ENCODE data around the gene ARHGEF11.

The ARHGEF11 gene

DNA sequence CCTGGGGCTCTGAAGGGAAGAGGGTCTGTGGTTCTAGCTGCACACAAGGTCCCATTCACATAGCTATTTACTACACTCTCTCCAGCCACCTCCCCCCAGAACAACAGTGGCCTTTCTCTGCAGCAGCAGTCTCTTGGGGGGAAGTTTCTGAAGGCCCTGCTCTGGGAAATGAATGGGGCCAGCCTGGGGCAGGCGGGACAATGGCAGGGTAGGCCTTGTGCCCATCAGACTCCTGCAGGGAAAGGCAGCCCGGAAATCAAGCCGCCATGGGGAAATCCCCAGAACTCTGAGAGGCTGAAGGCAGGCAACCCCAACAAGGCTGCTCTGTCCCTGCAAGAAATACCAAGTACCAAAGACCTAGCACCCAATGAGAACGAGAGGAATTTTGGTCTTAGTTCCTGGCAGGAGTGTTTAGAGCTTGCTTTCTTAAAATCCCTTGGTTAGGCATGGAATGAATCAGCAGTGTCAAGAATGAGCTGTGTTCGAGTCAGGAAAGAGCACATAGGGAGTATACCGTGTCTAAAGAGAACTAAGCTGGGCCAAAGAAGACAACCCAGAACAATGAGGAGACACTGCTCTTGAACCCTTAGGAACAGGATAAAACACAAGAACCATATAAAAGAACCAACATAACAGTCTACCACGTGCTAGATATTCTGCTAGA is 11.3 kb downstream of the ARHGEF11 start:
- no peak overlapping the region for H3K4me3 Mint-ChIP-seq
- H3K4me1 Mint-ChIP-seq (ENCODE audit: low read depth): no peaks in the 10 kb centered on the region
- H3K36me3 Mint-ChIP-seq (ENCODE audit: low read depth): no peaks in the 10 kb centered on the region
- no peaks in the 10 kb centered on the region for H3K9me3 Mint-ChIP-seq
- H3K27ac Mint-ChIP-seq: no peak overlapping the region
- H3K27me3 Mint-ChIP-seq (ENCODE audit: low read depth): peaks cover 38% of the 10 kb centered on the region
- no peak for DNase-seq (ENCODE audit: low spot score)

DNA sequence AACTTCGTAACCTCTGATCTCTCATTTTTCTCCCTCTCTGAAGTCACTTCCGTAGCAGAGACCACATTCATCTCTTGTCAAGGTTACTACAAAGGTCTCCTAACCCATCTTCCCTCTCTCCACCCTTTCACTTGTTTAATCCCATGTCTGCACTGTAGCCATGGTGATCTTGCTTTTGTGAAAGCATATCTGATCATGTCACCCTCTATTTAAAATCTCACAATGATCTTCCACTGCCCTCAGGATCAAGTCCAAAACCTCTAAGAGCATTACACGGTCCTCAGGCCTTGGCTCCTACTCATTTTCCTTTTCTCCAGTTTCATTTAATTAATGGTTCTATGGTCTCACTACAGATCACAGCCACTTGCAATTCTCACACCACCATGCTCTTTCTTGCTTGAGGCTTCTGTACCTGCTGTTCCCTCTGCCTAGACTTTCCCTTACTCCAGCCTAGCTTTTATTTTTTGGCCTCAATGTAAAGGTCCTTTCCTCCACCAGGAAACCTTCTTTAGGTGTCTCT is 12.1 kb downstream of the ARHGEF11 start:
- Mint-ChIP-seq H3K36me3 (ENCODE audit: low read depth) (no peaks in the 10 kb centered on the region), H3K4me3 (no peak overlapping the region), H3K9me3 (no peaks in the 10 kb centered on the region), H3K4me1 (ENCODE audit: low read depth) (no peaks in the 10 kb centered on the region), H3K27me3 (ENCODE audit: low read depth) (peaks cover 35% of the 10 kb centered on the region), H3K27ac (no peak overlapping the region)
- DNase-seq (ENCODE audit: low spot score): no peak

DNA sequence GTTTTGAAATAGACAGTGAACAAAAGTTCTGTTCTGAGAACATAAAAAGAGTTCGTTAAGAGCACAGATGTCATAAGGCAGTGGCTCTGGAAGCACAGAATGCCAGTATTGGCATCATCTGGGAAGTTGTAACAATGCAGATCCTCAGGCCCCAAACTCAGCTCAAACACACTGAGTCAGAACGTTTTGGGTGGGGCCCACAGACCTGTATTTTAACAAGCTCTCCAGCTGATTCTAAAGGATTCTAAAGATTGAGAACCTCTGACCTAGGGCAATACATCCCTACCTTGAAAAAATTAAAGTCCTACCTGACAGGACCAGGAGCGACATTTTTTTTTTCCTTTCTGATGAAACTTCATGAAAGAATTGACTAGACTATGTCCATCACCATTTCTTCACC is 13.2 kb downstream of the ARHGEF11 start:
- no peaks in the 10 kb centered on the region for H3K36me3 Mint-ChIP-seq (ENCODE audit: low read depth)
- no peaks in the 10 kb centered on the region for H3K4me1 Mint-ChIP-seq (ENCODE audit: low read depth)
- peaks cover 34% of the 10 kb centered on the region for H3K27me3 Mint-ChIP-seq (ENCODE audit: low read depth)
- no peak overlapping the region for H3K4me3 Mint-ChIP-seq
- DNase-seq (ENCODE audit: low spot score): no peak
- H3K27ac Mint-ChIP-seq: no peak overlapping the region
- H3K9me3 Mint-ChIP-seq: no peaks in the 10 kb centered on the region

DNA sequence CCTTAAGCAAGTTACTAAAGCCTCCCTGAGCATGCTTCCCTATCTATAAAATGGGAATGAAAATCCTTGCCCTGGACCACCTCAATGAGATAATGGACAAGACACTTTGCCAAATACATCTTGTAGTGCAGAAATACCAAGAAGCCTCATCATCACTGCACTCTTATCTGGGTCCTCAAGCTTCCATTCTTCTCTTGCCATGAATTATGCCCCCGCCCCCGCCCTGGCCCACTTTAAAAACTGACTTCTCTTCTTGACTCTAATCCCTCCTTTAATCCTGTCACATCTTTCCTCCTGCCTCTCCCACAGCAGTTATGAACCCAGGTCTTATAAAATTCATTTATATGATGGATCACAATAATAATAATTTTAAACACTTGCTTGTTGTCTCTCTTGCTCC is 14.8 kb downstream of the ARHGEF11 start:
- Mint-ChIP-seq H3K27me3 (ENCODE audit: low read depth) (peaks cover 33% of the 10 kb centered on the region), H3K27ac (no peak overlapping the region), H3K9me3 (no peaks in the 10 kb centered on the region), H3K4me1 (ENCODE audit: low read depth) (no peaks in the 10 kb centered on the region), H3K36me3 (ENCODE audit: low read depth) (no peaks in the 10 kb centered on the region), H3K4me3 (no peak overlapping the region)
- no peak for DNase-seq (ENCODE audit: low spot score)

DNA sequence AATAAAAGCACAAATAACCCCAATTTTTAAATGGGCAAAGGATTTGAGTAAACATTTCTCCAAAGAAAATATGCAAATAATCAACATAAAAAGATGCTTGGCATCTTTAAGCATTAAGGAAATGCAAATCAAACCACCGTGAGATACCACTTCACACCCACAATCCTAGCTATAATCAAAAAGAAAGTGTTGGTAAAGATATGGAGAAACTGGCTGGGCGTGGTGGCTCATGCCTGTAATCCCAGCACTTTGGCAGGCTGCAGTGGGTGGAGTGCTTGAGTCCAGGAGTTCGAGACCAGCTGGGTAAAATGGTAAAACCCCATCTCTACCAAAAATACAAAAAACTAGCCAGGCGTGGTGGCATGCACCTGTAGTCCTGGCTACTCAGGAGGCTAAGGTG is 16.9 kb downstream of the ARHGEF11 start:
- Mint-ChIP-seq H3K4me1 (ENCODE audit: low read depth) (no peaks in the 10 kb centered on the region), H3K27me3 (ENCODE audit: low read depth) (peaks cover 36% of the 10 kb centered on the region), H3K4me3 (no peak overlapping the region), H3K9me3 (no peaks in the 10 kb centered on the region), H3K36me3 (ENCODE audit: low read depth) (no peaks in the 10 kb centered on the region), H3K27ac (no peak overlapping the region)
- DNase-seq (ENCODE audit: low spot score): no peak

DNA sequence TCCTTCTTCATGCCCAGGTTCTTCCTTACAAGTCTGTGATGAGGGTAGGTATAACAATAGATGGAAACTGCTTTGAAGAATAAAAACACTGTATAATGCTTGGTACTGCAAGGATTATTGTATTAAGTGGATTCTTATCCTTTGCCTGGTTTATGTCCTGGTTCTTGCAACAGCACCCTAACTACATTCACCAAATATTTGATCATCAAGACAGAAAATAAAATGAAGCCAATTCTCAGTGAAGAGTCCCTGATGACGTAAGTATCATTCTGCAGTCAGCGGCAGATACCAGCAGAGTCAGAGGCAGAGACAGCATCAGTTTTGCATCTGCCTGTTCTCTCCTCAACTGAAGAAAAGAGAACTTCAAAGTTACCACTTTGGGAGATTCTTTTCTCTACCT is 19.7 kb downstream of the ARHGEF11 start:
- Mint-ChIP-seq H3K27ac (no peak overlapping the region), H3K4me3 (no peak overlapping the region), H3K36me3 (ENCODE audit: low read depth) (no peaks in the 10 kb centered on the region), H3K27me3 (ENCODE audit: low read depth) (peaks cover 25% of the 10 kb centered on the region), H3K4me1 (ENCODE audit: low read depth) (no peaks in the 10 kb centered on the region), H3K9me3 (peaks cover 3% of the 10 kb centered on the region)
- no peak for DNase-seq (ENCODE audit: low spot score)

DNA sequence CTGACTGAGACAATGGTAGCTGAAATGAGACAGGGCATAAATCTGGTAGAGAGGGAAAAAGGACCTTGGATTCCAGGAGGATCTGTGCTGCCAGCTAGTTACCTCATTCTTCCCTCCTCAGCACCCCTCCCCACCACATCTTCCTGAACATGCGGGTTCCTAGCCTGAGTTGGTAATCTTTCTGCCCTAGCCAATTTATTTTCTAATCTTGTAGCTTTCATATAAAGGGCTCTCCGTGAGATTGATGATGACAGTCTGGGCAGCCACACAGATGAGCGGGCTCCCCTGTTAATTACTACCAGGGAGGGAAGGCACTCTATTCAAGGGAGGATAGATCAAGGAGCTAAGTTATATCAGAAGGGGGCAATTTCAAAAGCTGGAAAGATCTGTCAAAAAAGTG is 20.2 kb downstream of the ARHGEF11 start:
- H3K4me3 Mint-ChIP-seq: no peak overlapping the region
- H3K27me3 Mint-ChIP-seq (ENCODE audit: low read depth): peaks cover 25% of the 10 kb centered on the region

DNA sequence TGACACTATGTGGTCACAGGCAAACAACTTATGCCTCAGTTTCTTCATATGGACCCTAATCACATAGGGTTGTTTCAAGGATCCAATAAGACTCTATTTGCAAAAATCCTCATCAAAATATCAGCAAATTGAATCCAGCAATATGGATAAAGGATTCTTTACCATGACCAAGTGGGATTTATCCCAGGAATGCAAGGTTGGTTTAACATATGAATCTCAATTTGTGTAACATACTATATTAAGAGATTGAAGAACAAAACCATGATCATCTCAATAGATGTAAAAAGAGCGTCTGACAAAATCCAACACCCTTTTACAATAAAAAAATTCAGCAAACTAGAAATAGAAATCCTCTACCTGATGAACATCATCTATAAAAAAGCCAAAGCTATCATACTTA is 23.9 kb downstream of the ARHGEF11 start:
- H3K9me3 Mint-ChIP-seq: peaks cover 5% of the 10 kb centered on the region
- no peak overlapping the region for H3K4me3 Mint-ChIP-seq
- H3K36me3 Mint-ChIP-seq (ENCODE audit: low read depth): no peaks in the 10 kb centered on the region
- no peak overlapping the region for H3K27ac Mint-ChIP-seq
- H3K27me3 Mint-ChIP-seq (ENCODE audit: low read depth): peaks cover 15% of the 10 kb centered on the region
- H3K4me1 Mint-ChIP-seq (ENCODE audit: low read depth): no peaks in the 10 kb centered on the region
- DNase-seq (ENCODE audit: low spot score): no peak

More for the DNA sequence above, 20.2 kb downstream of the ARHGEF11 start:
- no peak for DNase-seq (ENCODE audit: low spot score)
- H3K9me3 Mint-ChIP-seq: peaks cover 5% of the 10 kb centered on the region
- H3K4me1 Mint-ChIP-seq (ENCODE audit: low read depth): no peaks in the 10 kb centered on the region
- no peak overlapping the region for H3K27ac Mint-ChIP-seq
- no peaks in the 10 kb centered on the region for H3K36me3 Mint-ChIP-seq (ENCODE audit: low read depth)

DNA sequence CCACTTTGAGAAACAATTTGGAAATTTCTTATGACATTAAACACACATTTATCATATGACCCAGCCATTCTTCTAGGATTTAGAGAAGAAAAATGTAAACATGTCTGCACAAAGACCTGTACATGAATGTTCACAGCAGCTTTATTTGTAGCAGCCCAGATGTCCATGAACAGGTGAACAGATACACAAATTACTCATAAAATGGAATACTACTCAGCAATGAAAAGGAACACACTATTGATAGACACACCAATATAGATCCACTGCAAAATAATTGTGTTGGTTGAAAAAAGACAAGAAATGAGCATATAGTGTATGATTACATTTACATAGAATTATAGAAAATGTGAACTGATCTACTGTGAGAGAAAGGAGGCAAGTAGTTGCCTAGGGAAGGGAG is 26.1 kb downstream of the ARHGEF11 start:
- peaks cover 5% of the 10 kb centered on the region for H3K9me3 Mint-ChIP-seq
- no peak overlapping the region for H3K4me3 Mint-ChIP-seq
- peaks cover 9% of the 10 kb centered on the region for H3K27me3 Mint-ChIP-seq (ENCODE audit: low read depth)
- H3K4me1 Mint-ChIP-seq (ENCODE audit: low read depth): no peaks in the 10 kb centered on the region
- H3K36me3 Mint-ChIP-seq (ENCODE audit: low read depth): no peaks in the 10 kb centered on the region
- no peak overlapping the region for H3K27ac Mint-ChIP-seq
- DNase-seq (ENCODE audit: low spot score): no peak

DNA sequence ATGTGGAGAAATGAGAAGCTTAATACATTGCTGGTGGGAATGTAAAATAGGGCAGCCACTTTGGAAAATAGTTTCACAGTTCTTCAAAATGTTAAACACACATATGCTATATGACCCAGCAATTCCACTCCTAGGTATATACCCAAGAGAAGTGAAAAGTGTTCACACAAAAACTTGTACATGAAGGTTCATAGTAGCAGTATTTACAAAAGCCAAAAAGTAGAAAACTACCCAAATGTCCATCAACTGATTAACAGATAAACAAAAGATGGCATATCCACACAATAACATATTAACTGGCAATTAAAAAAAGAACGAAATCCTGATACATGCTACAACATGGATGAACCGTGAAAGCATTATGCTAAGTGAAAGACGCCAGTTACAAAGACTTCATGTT is 33.7 kb downstream of the ARHGEF11 start:
- no peak for DNase-seq (ENCODE audit: low spot score)
- Mint-ChIP-seq H3K27me3 (ENCODE audit: low read depth) (peaks cover 18% of the 10 kb centered on the region), H3K9me3 (no peaks in the 10 kb centered on the region), H3K4me1 (ENCODE audit: low read depth) (no peaks in the 10 kb centered on the region), H3K4me3 (no peak overlapping the region), H3K27ac (no peak overlapping the region), H3K36me3 (ENCODE audit: low read depth) (no peaks in the 10 kb centered on the region)

DNA sequence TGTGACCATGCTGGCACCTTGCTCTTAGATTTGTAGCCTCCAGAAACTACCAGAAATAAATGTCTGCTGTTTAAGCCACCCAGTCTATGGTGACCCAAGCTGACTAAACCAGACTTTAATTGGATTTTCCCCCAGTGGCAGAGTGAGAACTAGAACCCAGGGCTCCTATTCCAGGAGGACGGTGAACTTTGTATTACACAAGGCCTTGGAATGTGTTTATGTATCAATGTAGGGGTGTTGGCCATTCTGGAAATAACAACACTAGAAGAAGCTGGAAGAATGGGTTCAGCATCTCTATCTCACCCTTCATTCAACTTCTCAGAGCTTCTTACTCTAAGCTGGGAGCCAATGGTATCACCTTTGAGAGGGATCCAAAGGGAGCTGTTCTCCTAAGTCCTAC is 37.0 kb downstream of the ARHGEF11 start:
- H3K27ac Mint-ChIP-seq: no peak overlapping the region
- H3K9me3 Mint-ChIP-seq: no peaks in the 10 kb centered on the region
- H3K4me1 Mint-ChIP-seq (ENCODE audit: low read depth): no peaks in the 10 kb centered on the region
- DNase-seq (ENCODE audit: low spot score): no peak
- no peaks in the 10 kb centered on the region for H3K36me3 Mint-ChIP-seq (ENCODE audit: low read depth)
- no peak overlapping the region for H3K4me3 Mint-ChIP-seq
- peaks cover 35% of the 10 kb centered on the region for H3K27me3 Mint-ChIP-seq (ENCODE audit: low read depth)

DNA sequence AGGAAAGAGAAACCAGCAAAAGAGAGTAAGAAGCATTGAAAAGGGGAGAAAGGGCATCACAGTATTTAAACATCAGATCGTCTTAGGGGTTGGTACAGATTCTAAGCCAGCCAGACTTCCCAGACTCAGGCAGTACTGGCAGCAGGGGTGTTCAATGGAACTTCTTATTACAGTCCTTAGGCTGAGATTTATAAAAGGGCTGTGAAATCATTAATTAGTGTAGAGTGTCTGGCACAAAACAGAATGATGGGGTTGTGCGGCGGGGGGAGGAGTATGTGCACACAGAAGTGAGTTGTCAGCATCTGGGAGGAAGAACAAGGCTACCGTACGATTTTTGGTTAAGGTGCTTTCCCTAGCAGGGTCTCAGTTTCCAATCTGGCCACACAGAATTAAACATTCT is 38.2 kb downstream of the ARHGEF11 start:
- H3K4me3 Mint-ChIP-seq: no peak overlapping the region
- H3K4me1 Mint-ChIP-seq (ENCODE audit: low read depth): no peaks in the 10 kb centered on the region
- no peak for DNase-seq (ENCODE audit: low spot score)
- no peaks in the 10 kb centered on the region for H3K9me3 Mint-ChIP-seq
- peaks cover 35% of the 10 kb centered on the region for H3K27me3 Mint-ChIP-seq (ENCODE audit: low read depth)
- H3K36me3 Mint-ChIP-seq (ENCODE audit: low read depth): no peaks in the 10 kb centered on the region
- no peak overlapping the region for H3K27ac Mint-ChIP-seq

DNA sequence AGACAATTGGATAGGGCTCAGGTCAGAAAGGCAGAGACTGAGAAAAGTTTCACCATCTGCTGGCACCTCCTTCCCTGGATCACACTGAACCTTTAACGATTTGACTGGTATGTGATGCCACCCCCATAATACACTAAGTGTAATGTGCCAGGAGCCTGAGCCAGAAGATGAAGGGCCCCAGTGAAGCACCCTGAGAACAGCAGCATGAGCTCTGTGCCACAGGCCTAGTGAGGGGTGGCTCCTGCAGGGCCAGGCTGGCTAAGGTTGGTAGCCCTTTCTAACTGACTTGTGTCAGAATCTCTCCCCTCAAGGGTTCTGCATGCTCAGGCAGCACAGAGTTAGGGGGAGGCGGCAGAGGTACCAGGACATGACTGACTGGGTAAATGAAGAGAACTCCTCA is 38.9 kb downstream of the ARHGEF11 start:
- Mint-ChIP-seq H3K4me3 (no peak overlapping the region), H3K4me1 (ENCODE audit: low read depth) (no peaks in the 10 kb centered on the region), H3K27ac (no peak overlapping the region), H3K9me3 (no peaks in the 10 kb centered on the region), H3K27me3 (ENCODE audit: low read depth) (peaks cover 34% of the 10 kb centered on the region), H3K36me3 (ENCODE audit: low read depth) (no peaks in the 10 kb centered on the region)
- DNase-seq (ENCODE audit: low spot score): no peak

DNA sequence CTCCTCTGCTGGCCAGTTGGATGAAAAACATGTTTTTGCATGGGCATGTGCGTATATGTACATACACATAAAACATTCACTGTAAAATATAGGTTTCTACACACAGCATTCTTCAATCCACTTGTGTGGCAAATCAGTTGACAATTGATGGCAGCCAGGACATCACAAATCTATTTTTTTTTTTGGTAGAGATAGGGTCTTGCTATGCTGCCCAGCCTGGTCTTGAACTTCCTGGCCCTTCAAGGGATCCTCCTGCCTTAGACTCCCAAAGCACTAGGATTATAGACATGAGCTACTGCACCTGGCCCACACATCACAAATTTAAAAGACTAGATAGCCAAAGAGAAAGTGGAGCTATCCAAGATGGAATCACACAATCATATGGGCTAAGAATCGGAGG is 39.6 kb downstream of the ARHGEF11 start:
- peaks cover 29% of the 10 kb centered on the region for H3K27me3 Mint-ChIP-seq (ENCODE audit: low read depth)
- no peaks in the 10 kb centered on the region for H3K9me3 Mint-ChIP-seq

DNA sequence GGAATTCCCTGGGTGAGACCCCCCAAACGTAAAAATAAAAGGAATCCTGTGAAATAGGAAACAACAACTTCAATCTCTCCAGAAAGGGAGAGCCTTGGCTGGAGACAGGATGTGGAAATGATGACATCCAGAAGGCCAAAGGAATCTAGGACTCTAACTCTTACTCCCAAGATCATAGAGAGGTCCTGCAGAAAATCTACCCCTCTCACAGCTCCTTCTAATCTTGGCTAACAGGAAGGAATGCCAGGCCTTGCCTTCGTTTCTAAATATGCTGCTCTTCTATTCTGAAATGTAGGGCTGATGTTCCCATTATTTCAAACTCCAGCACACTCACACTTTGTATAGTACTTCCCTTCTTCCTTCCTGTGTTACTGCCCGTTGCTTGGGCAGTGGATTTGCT is 40.7 kb downstream of the ARHGEF11 start:
- no peak overlapping the region for H3K27ac Mint-ChIP-seq
- no peaks in the 10 kb centered on the region for H3K4me1 Mint-ChIP-seq (ENCODE audit: low read depth)
- H3K36me3 Mint-ChIP-seq (ENCODE audit: low read depth): no peaks in the 10 kb centered on the region
- no peak for DNase-seq (ENCODE audit: low spot score)
- H3K4me3 Mint-ChIP-seq: no peak overlapping the region
- H3K27me3 Mint-ChIP-seq (ENCODE audit: low read depth): peaks cover 28% of the 10 kb centered on the region
- no peaks in the 10 kb centered on the region for H3K9me3 Mint-ChIP-seq

More for the DNA sequence above, 39.6 kb downstream of the ARHGEF11 start:
- Mint-ChIP-seq H3K27ac (no peak overlapping the region), H3K4me3 (no peak overlapping the region), H3K4me1 (ENCODE audit: low read depth) (no peaks in the 10 kb centered on the region), H3K36me3 (ENCODE audit: low read depth) (no peaks in the 10 kb centered on the region)
- DNase-seq (ENCODE audit: low spot score): no peak
